NCI-H748 (cell line): ENCODE results near the gene CAVIN1.
"Not testable (repeated sequence)": the region's sequence is repeated elsewhere in the genome, so short reads cannot be mapped to it uniquely, and the experiment has no call there.

Experiments used
- DNase-seq: peaks from one replicate; lab custom pipeline; 2025; ENCODE audit not compliant: unreplicated experiment; lab: John Stamatoyannopoulos, UW

The CAVIN1 gene

GRCh38 chr17:42381898-42382297 is 41.2 kb downstream of the CAVIN1 start:
- no peak for DNase-seq

DNA sequence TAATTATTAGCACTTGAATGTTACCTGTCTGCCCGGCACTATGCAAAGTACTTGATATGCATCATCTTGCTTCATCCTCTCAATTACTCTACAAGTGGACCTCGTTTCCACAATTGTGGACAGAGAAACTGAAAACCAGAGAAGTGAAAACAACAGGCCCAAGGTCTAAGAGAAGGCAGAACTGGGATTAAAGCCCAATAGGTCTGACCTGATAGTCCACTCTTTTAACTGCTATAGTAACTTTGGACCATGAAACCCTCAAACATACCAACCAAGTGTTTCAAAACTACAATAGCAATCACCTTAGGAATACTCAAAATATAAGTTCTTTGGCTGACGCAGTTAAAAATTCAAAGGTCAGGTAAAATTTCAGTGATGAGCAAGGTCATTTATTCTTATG is 42.1 kb downstream of the CAVIN1 start:
- DNase-seq: no peak

- DNase-seq: no peak
Observed at GRCh38 chr17:42378959-42379594, 44.0 kb downstream of the CAVIN1 start.

GRCh38 chr17:42378359-42378958 is 44.6 kb downstream of the CAVIN1 start:
- no peak for DNase-seq

- DNase-seq: no peak
Observed at GRCh38 chr17:42373896-42374295, 49.2 kb downstream of the CAVIN1 start.

DNA sequence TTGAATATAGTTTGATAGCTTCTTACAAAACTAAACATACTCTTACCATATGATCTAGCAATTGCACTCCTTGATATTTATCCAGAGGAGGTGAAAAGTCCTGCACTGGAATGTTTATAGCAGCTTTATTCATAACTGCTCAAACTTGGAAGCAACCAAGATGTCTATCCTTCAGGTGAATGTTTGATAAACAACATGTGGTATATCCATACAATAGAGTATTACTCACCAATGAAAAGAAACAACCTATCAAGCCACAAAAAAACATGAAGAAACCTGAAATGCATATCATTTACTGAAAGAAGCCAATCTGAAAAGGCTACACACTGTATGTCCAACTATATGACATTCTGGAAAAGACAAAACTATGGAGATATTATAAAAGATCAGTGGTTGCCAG is 50.9 kb downstream of the CAVIN1 start:
- no peak for DNase-seq

GRCh38 chr17:42368797-42369561 is 54.1 kb downstream of the CAVIN1 start:
- not testable (repeated sequence) for DNase-seq

- DNase-seq: not testable (repeated sequence)
Observed at GRCh38 chr17:42368310-42368709, 54.7 kb downstream of the CAVIN1 start.

GRCh38 chr17:42366176-42367023 is 56.7 kb downstream of the CAVIN1 start:
- not testable (repeated sequence) for DNase-seq

DNA sequence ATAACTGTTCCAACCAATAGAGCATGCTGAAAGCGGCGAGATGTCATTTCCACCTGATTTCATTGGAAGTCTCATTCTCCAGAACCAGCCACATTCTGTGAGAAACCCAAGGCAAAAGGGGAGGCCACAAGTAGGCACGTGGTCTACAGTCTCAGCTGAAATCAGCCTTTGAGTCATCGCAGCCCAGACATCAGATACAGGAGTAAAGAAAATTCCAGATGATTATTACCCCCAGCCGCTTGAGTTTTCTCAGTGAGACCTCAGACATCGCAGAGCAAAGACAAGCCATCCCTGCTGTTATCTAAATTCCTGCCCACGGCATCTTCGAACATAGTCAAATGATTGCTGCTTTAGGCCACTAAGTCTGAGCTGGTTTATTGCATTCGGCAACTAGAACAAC is 57.9 kb downstream of the CAVIN1 start:
- DNase-seq: no peak

GRCh38 chr17:42363767-42364585 is 59.1 kb downstream of the CAVIN1 start:
- DNase-seq: no peak

DNA sequence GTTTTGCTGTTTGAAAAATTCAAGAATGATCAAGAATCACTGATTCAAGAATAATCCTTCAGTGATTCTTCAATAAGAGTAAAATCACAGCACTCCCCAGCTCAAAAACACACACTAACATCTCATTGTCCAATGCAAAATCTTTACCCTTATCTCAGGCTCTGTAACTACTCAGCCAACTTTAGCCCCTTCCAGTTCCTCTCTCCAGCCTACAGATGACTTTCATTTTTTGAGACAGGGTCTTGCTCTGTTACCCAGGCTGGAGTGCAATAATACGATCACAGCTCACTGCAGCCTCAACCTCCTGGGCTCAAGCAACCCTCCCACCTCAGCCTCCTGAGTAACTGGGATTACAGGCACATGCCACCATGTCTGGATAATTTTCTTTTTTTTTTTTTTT is 59.8 kb downstream of the CAVIN1 start:
- no peak for DNase-seq

- DNase-seq: no peak
Observed at GRCh38 chr17:42362245-42362961, 60.7 kb downstream of the CAVIN1 start.

DNA sequence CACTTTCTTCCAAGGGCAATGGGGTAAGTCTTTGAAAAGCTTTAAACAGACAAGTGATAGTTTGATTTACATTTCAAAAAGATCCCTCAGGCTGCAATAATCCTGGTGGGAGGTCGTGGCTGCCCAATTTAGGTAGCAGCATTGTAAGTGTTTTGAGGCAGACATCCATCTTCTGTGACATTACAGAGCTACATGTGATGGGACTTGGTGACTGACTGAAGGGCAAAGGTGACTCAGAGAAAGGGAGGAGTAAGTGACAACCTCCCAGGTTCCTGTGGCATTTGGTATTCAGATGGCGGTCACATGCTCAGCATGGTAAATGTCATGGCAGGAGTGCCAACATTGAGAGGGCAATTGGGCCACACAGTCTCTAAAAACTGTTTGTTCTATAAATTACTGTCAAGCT is 61.3 kb downstream of the CAVIN1 start:
- DNase-seq: no peak

- DNase-seq: not testable (repeated sequence)
Observed at GRCh38 chr17:42360388-42360787, 62.7 kb downstream of the CAVIN1 start.

DNA sequence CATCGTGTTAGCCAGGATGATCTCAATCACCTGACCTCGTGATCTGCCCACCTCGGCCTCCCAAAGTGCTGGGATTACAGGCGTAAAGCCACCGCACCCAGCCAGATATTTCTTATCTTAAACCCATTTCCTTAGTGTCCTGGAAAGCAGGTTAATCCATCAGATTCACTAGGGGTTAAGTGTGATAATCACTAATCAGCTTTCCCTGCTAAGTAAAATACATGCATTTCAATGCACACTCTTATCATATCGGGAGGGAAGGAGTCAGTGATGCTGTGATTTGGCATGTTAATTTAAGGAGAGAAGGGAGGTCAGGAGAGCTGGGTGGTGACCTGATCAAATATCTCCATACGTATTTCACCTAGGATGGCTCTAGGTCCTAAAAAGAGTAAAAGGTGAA is 63.9 kb downstream of the CAVIN1 start:
- DNase-seq: no peak

GRCh38 chr17:42358434-42358833 is 64.6 kb downstream of the CAVIN1 start:
- no peak for DNase-seq

GRCh38 chr17:42354956-42355843 is 67.9 kb downstream of the CAVIN1 start:
- no peak for DNase-seq
